GM12873 (cell line): ENCODE data around the gene RTN3.

Experiments
- TF ChIP-seq, protein P1 (sequence below): IDR thresholded peaks from 2 replicates; pipeline ENCODE4 v1.5.1; 2012; ENCODE audit warnings: low read depth, mild to moderate bottlenecking, moderate library complexity, low read length, control low read depth; ENCODE audit not compliant: insufficient read depth; ENCODE audit errors: missing control alignments

RTN3 gene

DNA sequence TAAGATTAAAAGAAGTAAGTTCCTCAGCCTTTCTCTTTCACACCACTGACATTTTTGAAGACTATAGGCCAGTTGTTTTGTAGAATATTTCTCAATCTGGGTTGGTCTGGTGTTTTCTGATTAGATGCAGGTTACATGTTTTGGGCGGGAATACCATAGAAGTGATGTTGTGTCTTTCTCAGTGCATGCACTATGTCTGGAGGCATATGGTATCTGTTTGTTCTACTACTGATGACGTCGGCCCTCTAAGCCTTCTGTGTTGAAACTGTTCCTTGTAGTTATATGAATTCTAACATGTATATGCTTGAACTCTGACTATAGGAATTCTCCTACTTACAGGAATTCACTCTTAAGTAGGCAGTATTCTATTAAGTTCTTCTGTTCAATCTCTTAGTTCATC, 65.7 kb downstream of the RTN3 start:
- TF ChIP-seq, protein P1, sequence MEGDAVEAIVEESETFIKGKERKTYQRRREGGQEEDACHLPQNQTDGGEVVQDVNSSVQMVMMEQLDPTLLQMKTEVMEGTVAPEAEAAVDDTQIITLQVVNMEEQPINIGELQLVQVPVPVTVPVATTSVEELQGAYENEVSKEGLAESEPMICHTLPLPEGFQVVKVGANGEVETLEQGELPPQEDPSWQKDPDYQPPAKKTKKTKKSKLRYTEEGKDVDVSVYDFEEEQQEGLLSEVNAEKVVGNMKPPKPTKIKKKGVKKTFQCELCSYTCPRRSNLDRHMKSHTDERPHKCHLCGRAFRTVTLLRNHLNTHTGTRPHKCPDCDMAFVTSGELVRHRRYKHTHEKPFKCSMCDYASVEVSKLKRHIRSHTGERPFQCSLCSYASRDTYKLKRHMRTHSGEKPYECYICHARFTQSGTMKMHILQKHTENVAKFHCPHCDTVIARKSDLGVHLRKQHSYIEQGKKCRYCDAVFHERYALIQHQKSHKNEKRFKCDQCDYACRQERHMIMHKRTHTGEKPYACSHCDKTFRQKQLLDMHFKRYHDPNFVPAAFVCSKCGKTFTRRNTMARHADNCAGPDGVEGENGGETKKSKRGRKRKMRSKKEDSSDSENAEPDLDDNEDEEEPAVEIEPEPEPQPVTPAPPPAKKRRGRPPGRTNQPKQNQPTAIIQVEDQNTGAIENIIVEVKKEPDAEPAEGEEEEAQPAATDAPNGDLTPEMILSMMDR: no peak

DNA sequence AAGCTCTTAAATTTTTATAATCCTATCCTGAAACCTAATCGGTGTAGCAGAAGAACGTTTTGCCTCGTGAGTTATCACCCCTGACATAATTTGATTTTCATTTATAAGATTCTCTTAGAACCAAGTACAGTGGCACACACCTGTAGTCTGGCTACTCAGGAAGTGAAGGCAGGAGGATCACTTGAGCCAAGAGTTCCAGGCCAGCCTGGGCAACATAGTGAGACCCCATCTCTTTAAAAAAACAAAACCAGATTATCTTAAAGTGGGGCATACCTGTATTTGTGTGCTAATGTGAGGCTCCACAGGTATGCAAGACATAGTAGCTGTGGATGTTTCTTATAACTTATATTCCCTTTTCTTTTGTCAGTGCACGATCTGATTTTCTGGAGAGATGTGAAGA, 68.3 kb downstream of the RTN3 start:
- TF ChIP-seq, protein P1: no peak

DNA sequence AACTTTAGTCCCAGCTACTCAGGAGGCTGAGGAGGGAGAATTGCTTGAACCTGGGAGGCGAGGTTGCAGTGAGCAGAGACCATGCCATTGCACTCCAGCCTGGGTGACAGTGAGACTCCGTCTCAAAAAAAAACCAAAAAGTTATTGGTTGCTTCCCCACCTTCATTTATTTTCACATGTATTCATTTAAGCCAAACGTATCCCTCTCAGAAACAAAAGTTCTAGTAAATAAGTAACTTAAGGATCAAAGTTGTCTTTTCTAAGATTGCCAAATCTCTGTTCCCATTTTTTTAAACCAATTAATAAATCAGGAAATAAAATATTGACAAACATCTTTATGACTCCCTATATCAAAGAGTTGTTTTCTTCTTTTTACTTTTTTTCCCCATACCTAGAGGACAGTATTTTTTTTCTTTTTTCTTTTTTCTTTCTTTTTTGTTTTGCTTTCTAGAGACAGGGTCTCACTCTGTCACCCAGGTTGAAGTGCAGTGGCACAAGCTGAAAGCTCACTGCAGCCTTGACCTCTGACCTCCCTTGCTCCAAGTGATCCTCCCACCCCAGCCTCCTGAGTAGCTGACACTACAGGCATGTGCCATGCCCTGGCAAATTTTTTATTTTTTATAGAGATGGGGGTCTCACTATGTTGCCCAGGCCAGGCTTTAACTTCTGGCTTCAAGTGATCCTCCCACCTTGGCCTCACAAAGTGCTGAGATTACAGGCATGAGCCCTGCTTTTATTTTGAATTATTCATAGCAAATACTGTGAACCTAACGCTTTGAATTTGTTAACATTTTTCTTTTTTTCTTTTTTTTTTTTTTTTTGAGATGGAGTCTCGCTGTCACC, 75.8 kb downstream of the RTN3 start:
- TF ChIP-seq, protein P1: no peak

DNA sequence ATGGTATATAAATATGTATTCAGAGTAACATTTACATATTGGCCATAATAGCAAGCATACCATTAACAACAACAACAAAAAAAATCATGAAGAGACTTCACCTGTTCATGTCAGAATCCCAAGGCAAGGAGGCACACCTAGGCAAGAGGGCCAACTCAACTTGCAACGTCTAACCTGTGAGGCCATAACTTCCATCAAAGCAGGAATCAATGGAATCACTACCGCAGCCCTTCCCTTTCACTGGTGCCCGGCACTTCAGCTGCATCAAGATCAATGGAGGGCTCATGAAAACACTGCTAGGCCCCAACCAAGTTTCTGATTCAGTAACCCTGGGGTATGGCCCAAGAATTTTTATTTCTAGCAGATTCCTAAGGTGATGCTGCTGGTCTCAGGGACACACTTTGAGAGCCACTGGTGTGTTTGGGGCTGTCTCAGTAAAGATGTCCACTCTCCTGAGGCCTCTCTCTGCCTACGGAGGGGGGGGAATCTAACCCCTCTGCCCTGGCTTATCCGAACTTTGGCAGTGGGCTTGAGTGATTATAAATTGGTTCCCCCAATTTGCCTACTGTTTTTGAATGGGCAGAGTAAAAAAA, 79.3 kb downstream of the RTN3 start:
- TF ChIP-seq, protein P1: no peak

DNA sequence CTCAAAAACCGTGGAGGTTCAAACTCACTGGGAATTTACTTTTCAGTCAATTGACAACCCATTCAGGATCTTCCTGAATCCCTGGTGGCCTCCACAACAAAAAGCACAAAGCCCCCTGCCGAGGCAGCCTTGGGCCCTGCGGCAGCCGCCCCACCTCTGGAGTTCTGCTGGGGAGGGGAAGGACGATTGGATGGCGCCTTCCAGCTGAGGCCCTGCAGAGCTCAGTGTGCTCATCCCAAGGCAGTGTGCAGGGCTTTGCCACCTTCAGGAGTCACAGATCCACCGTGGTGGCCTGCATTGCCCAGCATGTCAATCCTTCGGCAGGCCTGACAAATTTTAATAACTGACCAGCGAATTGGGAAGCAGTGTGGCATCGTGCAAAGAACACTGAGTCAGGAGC, 79.9 kb downstream of the RTN3 start:
- TF ChIP-seq, protein P1: no peak

DNA sequence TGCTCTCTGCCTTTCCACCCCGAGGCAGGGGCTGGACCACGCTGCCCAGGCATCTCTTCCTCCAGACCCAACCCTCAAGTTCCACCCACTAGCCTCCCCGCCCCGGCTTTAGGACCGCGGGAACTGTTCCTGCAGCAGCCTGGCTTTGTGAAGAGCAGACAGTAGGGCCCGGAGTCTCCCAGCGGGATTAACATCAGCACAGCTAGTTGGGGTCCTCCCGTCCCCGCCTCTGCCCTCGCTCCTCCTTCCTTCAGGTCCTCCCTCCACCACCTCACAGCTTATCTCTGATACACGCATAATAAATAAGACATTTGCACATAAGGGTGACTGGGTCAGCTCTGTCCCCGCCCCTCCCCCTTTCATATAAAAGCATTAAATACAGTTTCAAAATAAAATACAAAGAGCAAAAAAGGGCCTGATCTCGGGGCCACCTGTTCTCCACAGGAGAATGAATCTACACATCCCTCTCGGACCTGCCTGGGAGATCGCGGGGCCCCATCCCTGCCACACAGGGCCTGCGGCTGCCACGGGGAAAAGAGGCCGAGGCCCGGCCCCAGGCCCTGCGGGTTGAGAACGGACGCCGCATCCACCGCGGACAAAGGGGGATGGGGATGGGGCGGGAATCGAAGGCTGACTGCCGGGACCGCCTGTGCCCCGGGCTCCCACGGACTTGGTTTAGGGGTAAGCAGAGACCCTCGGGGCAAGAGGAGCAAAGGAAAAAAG, 80.8 kb downstream of the RTN3 start:
- TF ChIP-seq, protein P1: no peak
